ENCODE results near the gene GRID1.

DNA sequence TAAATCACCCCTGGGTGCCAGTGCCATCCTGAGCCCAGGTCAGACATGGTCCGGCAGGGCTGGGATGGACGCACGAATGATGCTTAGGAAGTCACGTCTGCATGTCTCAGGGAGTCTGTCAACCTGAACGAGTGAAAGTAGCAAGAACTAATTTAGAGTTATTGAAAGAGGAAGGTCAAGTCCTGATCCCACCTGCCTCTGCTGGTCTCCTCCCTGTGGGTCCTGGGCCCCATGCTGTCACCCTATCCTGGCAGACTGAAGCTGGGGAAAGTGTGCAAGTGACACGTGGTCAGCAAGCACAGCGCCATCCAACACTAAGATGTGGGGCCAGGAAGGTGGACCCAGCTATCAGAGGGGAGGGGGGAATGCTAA, 26.1 kb upstream of the GRID1 start:
- TF ChIP-seq, protein P1, sequence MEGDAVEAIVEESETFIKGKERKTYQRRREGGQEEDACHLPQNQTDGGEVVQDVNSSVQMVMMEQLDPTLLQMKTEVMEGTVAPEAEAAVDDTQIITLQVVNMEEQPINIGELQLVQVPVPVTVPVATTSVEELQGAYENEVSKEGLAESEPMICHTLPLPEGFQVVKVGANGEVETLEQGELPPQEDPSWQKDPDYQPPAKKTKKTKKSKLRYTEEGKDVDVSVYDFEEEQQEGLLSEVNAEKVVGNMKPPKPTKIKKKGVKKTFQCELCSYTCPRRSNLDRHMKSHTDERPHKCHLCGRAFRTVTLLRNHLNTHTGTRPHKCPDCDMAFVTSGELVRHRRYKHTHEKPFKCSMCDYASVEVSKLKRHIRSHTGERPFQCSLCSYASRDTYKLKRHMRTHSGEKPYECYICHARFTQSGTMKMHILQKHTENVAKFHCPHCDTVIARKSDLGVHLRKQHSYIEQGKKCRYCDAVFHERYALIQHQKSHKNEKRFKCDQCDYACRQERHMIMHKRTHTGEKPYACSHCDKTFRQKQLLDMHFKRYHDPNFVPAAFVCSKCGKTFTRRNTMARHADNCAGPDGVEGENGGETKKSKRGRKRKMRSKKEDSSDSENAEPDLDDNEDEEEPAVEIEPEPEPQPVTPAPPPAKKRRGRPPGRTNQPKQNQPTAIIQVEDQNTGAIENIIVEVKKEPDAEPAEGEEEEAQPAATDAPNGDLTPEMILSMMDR (IDR thresholded peaks at IDR 0.05 in 8 of 11, conservative IDR thresholded peaks at IDR 0.05 in 3 of 11) = no peak
- TF ChIP-seq POLR2A (IDR thresholded peaks at IDR 0.05) = no peak
- TF ChIP-seq POLR2AphosphoS5 (IDR thresholded peaks at IDR 0.05) = no peak
